ENCODE data around the gene MAPK14. TPM values are rescaled to one million over a fixed set of nuclear protein-coding genes. Genes with fewer than 3 reads are reported as not detected.

The MAPK14 gene
- total and polyA plus RNA-seq, 2 of the 4 experiments (the other 2 are of a cell fraction): 28.4 to 74.4 TPM

GRCh38 chr6:36069573-36069972 lies 42.0 kb downstream of the MAPK14 start:
- Histone ChIP-seq H2AK9ac (replicated peaks; ENCODE audit: low read depth, low read length, poor library complexity) (no peak overlapping the region), H3K4ac (ENCODE audit: low read depth, low read length) (no peak overlapping the region), H3K4me1 (ENCODE audit: control insufficient read depth, insufficient read depth, low read length) (peaks cover 9% of the 10 kb centered on the region), H4K8ac (ENCODE audit: low read depth in 2 of 2, low read length in 2 of 2) (no peak overlapping the region), H3K9me3 (ENCODE audit: control insufficient read depth, insufficient read depth, low read length) (no peaks in the 10 kb centered on the region), H2BK15ac (ENCODE audit: low read depth, low read length) (no peak overlapping the region), H2BK20ac (ENCODE audit: low read depth, low read length) (no peak overlapping the region), H3K9me1 (ENCODE audit: insufficient read depth, low read length) (peaks cover 2% of the 10 kb centered on the region; the same call in 1 of the 2 replicates), H3K14ac (replicated peaks; ENCODE audit: low read depth, low read length) (no peak overlapping the region), H2BK120ac (ENCODE audit: low read depth, low read length) (no peak overlapping the region), H4K20me1 (ENCODE audit: insufficient read depth, low read length) (peaks cover 65% of the 10 kb centered on the region), H3K4me2 (ENCODE audit: low read depth, low read length) (no peak overlapping the region), H3K27ac (ENCODE audit: insufficient read depth, low read length) (no peak overlapping the region), H3K9ac (ENCODE audit: low read depth, low read length) (no peak overlapping the region), H2BK5ac (ENCODE audit: low read depth, low read length, poor library complexity, severe bottlenecking) (no peak overlapping the region), H3K56ac (ENCODE audit: extremely low read depth, insufficient read depth, low read length) (no peak overlapping the region), H3K4me3 (ENCODE audit: insufficient read depth, low read depth, low read length) (no peak overlapping the region), H3K79me1 (ENCODE audit: low read depth in 1 of 2, low read length in 2 of 2) (peaks cover 24 to 60% of the 10 kb centered on the region in 2 experiments), H3K36me3 (ENCODE audit: control insufficient read depth, insufficient read depth, low read length) (no peaks in the 10 kb centered on the region), H3K18ac (ENCODE audit: low read depth, low read length) (no peak overlapping the region), H2AFZ (replicated peaks; ENCODE audit: low read length, poor library complexity) (no peak overlapping the region), H2AK5ac (ENCODE audit: low read depth, low read length) (no peak overlapping the region), H4K91ac (ENCODE audit: insufficient read depth, low read depth, low read length) (no peak overlapping the region), H3K23ac (ENCODE audit: low read depth, low read length) (no peak overlapping the region), H4K5ac (ENCODE audit: low read depth, low read length) (no peak overlapping the region), H3K27me3 (ENCODE audit: control insufficient read depth, insufficient read depth, low read length) (no peaks in the 10 kb centered on the region)
- intact Hi-C loops (cut with micrococcal nuclease) (loop anchor here (5.0 kb wide), 1 partner anchor 42 kb away; the partner anchor contains the start of gene MAPK14), in situ Hi-C loops (cut with MboI; ENCODE audit: low sequenced_read_pairs) (no loop called here), dilution Hi-C loops (cut with HindIII; ENCODE audit: low sequenced_read_pairs, unreplicated experiment) (no loop called here)
- CTCF ChIA-PET: no interaction called here
- POLR2A ChIA-PET (ENCODE audit: unreplicated experiment): no interaction called here
- DNase-seq: no peak
- no TSS peak for BruUV-seq (replicated peaks)
- TF ChIP-seq RFX5 (IDR thresholded peaks at IDR 0.05; ENCODE audit: low read depth, low read length) (no peak), RCOR1 (IDR thresholded peaks at IDR 0.05; ENCODE audit: insufficient replicate concordance, low read length) (no peak), CHD1 (IDR thresholded peaks at IDR 0.05; ENCODE audit: low read depth, low read length) (no peak), SMC3 (IDR thresholded peaks at IDR 0.05; ENCODE audit: low read depth, low read length) (no peak), MAZ (IDR thresholded peaks at IDR 0.05; ENCODE audit: borderline replicate concordance, low read depth, low read length) (no peak), MXI1 (IDR thresholded peaks at IDR 0.05; ENCODE audit: borderline replicate concordance, low read depth, low read length) (no peak), BHLHE40 (IDR thresholded peaks at IDR 0.05; ENCODE audit: low read depth, low read length) (no peak), NFE2L2 (IDR thresholded peaks at IDR 0.05; ENCODE audit: low read depth, low read length) (no peak), POLR2A (IDR thresholded peaks at IDR 0.05; ENCODE audit: low read depth, low read length) (no peak), CEBPB (IDR thresholded peaks at IDR 0.05; ENCODE audit: low read depth, low read length) (no peak), CTCF (conservative IDR thresholded peaks at IDR 0.05; ENCODE audit: low read depth, low read length) (no peak), RAD21 (IDR thresholded peaks at IDR 0.05; ENCODE audit: low read length) (no peak)
- TF ChIP-seq, protein P1, sequence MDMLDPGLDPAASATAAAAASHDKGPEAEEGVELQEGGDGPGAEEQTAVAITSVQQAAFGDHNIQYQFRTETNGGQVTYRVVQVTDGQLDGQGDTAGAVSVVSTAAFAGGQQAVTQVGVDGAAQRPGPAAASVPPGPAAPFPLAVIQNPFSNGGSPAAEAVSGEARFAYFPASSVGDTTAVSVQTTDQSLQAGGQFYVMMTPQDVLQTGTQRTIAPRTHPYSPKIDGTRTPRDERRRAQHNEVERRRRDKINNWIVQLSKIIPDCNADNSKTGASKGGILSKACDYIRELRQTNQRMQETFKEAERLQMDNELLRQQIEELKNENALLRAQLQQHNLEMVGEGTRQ (IDR thresholded peaks at IDR 0.05; ENCODE audit: low read depth, low read length): no peak
- ATAC-seq (ENCODE audit: low read depth): no peak
- WGBS, 2 experiments (ENCODE audit: extremely low coverage in 2 of 2, insufficient read length in 1 of 2): no CpG with 5 or more reads among the region's 1 CpG
